Ascending aorta (tissue), 2 donors: Measurements from ENCODE around the gene TSGA10. TPM values are rescaled to one million over a fixed set of nuclear protein-coding genes. Genes with fewer than 3 reads are reported as not detected.

Source experiments
- DNase-seq, 2 donors: peaks; one replicate each; pipeline ENCODE4 v3.0.0-alpha.2; 2019; ENCODE audit warnings: low spot score in 2 of 2
- H3K27ac ChIP-seq, 2 donors: fragments of 200-600 bp; sonication (generic); one replicate each; pipeline ENCODE4 v1.5.1; 2016 to 2017; ENCODE audit warnings: mild to moderate bottlenecking in 1 of 2
- H3K27me3 ChIP-seq: fragments of 200-600 bp; sonication (generic); one replicate; pipeline ENCODE4 v1.5.1; 2017
- H3K36me3 ChIP-seq, 2 donors: fragments of 200-600 bp; sonication (generic); one replicate each; pipeline ENCODE4 v1.5.1; 2016
- H3K4me1 ChIP-seq, 2 donors: fragments of 200-600 bp; sonication (generic); one replicate each; pipeline ENCODE4 v1.5.1; 2016 to 2017; ENCODE audit warnings: mild to moderate bottlenecking in 1 of 2
- H3K4me3 ChIP-seq, 2 donors: fragments of 200-600 bp; sonication (generic); one replicate each; pipeline ENCODE4 v1.5.1; 2016 to 2017; ENCODE audit warnings: mild to moderate bottlenecking in 1 of 2
- H3K9me3 ChIP-seq, 2 donors: fragments of 200-600 bp; sonication (generic); one replicate each; pipeline ENCODE4 v1.5.1; 2016
- CTCF ChIP-seq, 3 experiments: fragments of 200-600 bp in 2 of 3; fragments of 450-650 bp in 1 of 3; sonication (generic) in 2 of 3; IDR thresholded peaks; one replicate each; pipeline ENCODE4 v1.5.1; 2016 to 2019; ENCODE audit warnings: antibody characterized with exemption in 3 of 3, mild to moderate bottlenecking in 1 of 3, moderate library complexity in 1 of 3
- intact Hi-C: fragments of 100-400 bp; cut with DNase I; formaldehyde crosslinking; loops from one replicate; pipeline ENCODE4 v1.15.1; 2023
- total RNA-seq: library from RNA; depleted of rRNA; stranded (reverse); fragments of >200 nt; gene quantifications from one replicate; pipeline ENCODE4 v1.1.0, GENCODE V29; 2016

Gene TSGA10
- total RNA-seq, 1 donor from 2014 or later, result not detected

GRCh38 chr2:98959810-98960507 lies 194.8 kb downstream of the TSGA10 start:
- Histone ChIP-seq H3K9me3 (no peaks in the 10 kb centered on the region), H3K27me3 (no peaks in the 10 kb centered on the region), H3K4me3 (no peak overlapping the region), H3K4me1 (no peaks in the 10 kb centered on the region), H3K27ac (no peak overlapping the region), H3K36me3 (no peaks in the 10 kb centered on the region)
- intact Hi-C loops, result no loop called here
- DNase-seq, result no peak
- no peak for TF ChIP-seq CTCF (IDR thresholded peaks at IDR 0.05)

DNA sequence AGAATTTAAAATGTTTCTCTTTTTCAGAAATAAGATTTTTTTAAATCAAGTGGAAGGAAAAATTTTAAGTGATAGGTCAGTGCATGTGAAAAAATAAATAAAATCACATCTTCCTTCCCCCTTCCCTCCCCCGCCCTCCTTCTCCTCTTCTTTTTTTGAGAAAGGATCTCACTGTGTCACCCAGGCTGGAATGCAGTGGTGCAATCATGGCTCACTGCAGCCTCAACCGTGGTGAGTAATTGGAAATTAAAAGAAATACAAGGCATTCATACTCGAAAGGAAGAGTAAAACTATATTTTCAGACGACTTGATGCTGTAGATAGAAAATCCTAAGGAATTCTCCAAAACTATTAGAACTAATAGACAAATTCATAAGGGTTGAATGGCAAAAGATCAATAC lies 201.8 kb downstream of the TSGA10 start:
- intact Hi-C loops, result no loop called here
- Histone ChIP-seq H3K27me3 (no peaks in the 10 kb centered on the region), H3K9me3 (no peaks in the 10 kb centered on the region), H3K36me3 (no peaks in the 10 kb centered on the region), H3K4me3 (no peak overlapping the region), H3K27ac (no peak overlapping the region), H3K4me1 (no peaks in the 10 kb centered on the region)
- TF ChIP-seq CTCF (IDR thresholded peaks at IDR 0.05), result no peak
- no peak for DNase-seq

- Histone ChIP-seq H3K4me1 (no peaks in the 10 kb centered on the region), H3K27me3 (no peaks in the 10 kb centered on the region), H3K4me3 (no peak overlapping the region), H3K27ac (no peak overlapping the region), H3K36me3 (no peaks in the 10 kb centered on the region), H3K9me3 (no peaks in the 10 kb centered on the region)
- intact Hi-C loops, result no loop called here
- no peak for DNase-seq
- TF ChIP-seq CTCF (IDR thresholded peaks at IDR 0.05), result no peak
Observed at GRCh38 chr2:98948956-98949739, 205.6 kb downstream of the TSGA10 start.

DNA sequence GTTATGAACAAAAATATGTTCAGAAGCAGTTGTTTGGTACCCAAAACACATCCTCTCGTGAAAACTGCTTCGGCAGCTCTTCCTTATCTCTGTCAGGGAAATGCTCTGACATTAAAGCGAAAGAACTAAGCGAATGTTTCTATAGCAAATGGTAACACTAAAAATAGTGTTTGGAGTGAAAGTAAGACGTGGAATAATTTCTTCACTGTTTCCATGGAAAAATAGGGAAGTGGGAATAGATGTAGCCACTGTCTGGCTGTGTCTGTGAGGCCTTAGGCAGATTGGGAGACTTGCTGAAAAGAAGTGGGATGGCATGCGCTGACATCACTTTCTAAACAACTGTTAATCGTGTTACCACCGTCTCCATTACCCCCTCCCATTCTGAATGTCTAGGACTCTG lies 207.2 kb downstream of the TSGA10 start:
- Histone ChIP-seq H3K9me3 (no peaks in the 10 kb centered on the region), H3K27ac (no peak overlapping the region), H3K36me3 (no peaks in the 10 kb centered on the region), H3K27me3 (no peaks in the 10 kb centered on the region), H3K4me3 (no peak overlapping the region), H3K4me1 (no peaks in the 10 kb centered on the region)
- TF ChIP-seq CTCF (IDR thresholded peaks at IDR 0.05), result no peak
- DNase-seq, result no peak
- intact Hi-C loops, result no loop called here

Other genes starting within 250 kb of the TSGA10 start
- gene CRACDL, start 218.7 kb downstream of the TSGA10 start, total RNA-seq, result 51.9 TPM
- gene C2orf15, start 13.2 kb downstream of the TSGA10 start, total RNA-seq, result 0.32 TPM
- not detected for gene LIPT1, start within 50 bp of the TSGA10 start, total RNA-seq
- 13.3 TPM for gene MITD1, start 26.1 kb upstream of the TSGA10 start, total RNA-seq
- gene MRPL30, start 26.2 kb upstream of the TSGA10 start, total RNA-seq, result 32.6 TPM
- not detected for gene LYG2, start 100.7 kb upstream of the TSGA10 start, total RNA-seq
- gene LYG1, start 146.3 kb upstream of the TSGA10 start, total RNA-seq, result not detected
- 34.3 TPM for gene TXNDC9, start 181.4 kb upstream of the TSGA10 start, total RNA-seq
- gene EIF5B, start 182.4 kb upstream of the TSGA10 start, total RNA-seq, result 38.2 TPM